Mucosa of stomach (tissue), 1 donor: Measurements from ENCODE around the gene ANKRD63.

Experiments
- H3K27me3 ChIP-seq: one replicate; pipeline ENCODE4 v1.7.0; 2013; ENCODE audit warnings: mild to moderate bottlenecking, low read length; ENCODE audit not compliant: control insufficient read depth, insufficient read depth
- H3K36me3 ChIP-seq: one replicate; pipeline ENCODE4 v1.7.0; 2013; ENCODE audit warnings: low read length; ENCODE audit not compliant: control insufficient read depth, insufficient read depth
- H3K4me1 ChIP-seq: one replicate; pipeline ENCODE4 v1.7.0; 2013; ENCODE audit warnings: mild to moderate bottlenecking, low read length; ENCODE audit not compliant: control insufficient read depth, insufficient read depth
- H3K4me3 ChIP-seq: one replicate; pipeline ENCODE4 v1.7.0; 2013; ENCODE audit warnings: low read length
- H3K9ac ChIP-seq: one replicate; pipeline ENCODE4 v1.7.0; 2013; ENCODE audit warnings: mild to moderate bottlenecking, low read length, moderate library complexity
- H3K9me3 ChIP-seq: one replicate; pipeline ENCODE4 v1.7.0; 2013; ENCODE audit warnings: mild to moderate bottlenecking, low read length, moderate library complexity; ENCODE audit not compliant: control insufficient read depth
- donor health status: Pancreatic carcinoma.

Gene ANKRD63

DNA sequence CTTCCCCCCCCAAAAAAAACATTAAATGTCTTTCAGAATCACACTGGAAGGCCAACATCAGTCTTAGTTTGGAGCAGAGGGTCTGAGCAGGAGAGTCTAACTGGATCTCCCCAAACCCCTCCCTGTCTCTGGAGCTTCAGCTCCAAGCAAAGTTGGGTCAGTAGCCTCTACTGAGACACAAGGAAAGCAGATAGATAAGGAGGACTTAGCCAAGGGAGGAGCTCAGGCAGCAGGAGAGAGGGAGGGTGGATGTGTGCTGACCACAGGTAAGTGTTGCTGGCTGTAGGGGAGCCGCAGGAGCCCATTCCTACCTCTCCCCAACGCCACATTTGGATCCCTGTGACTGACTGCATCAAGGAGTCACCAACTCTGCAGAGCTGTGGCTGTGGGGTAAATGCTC lies 17.9 kb upstream of the ANKRD63 start:
- Histone ChIP-seq H3K9ac (no peak overlapping the region), H3K27me3 (peaks cover 17% of the 10 kb centered on the region), H3K36me3 (no peaks in the 10 kb centered on the region), H3K9me3 (no peaks in the 10 kb centered on the region), H3K4me3 (no peak overlapping the region), H3K4me1 (no peaks in the 10 kb centered on the region)

GRCh38 chr15:40300367-40300766 lies 17.5 kb upstream of the ANKRD63 start:
- H3K4me3 ChIP-seq, result no peak overlapping the region
- H3K9me3 ChIP-seq, result no peaks in the 10 kb centered on the region
- H3K36me3 ChIP-seq, result no peaks in the 10 kb centered on the region
- H3K9ac ChIP-seq, result no peak overlapping the region
- no peaks in the 10 kb centered on the region for H3K4me1 ChIP-seq
- peaks cover 21% of the 10 kb centered on the region for H3K27me3 ChIP-seq

DNA sequence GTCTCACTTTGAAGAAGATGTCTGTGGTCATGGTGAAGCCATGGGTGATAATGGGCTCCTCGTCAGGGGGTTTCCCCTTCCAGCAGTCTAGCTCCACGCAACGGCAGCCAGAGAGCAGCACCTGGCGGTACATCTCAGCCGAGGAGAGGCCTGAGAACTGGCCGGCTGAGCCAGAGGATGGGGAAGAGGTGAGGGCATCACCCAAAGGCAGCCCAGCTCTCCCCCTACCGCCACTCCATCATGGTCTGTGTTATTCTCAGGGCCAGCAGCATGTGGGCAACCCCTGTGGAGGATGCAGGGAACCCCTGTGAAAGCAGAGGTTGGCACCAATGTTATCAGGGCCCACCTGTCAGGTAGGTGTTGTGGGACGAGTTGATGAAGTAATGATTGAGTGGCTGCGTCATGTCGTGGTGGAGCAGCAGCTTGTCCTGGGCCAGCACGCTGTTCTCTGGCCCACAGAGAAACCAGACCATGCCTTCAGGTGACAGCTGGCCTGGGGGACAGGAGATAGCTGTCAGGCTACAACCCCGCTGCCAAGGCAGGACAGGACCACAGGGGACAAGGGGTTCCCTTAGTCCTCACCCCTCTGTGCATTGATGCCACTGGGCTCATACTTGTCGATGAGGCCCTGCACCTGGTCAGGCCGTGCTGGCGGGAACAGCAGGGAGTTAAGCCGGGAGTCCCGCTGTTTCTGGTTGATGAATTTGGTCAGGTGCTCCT lies 15.5 kb upstream of the ANKRD63 start:
- H3K9ac ChIP-seq, result no peak overlapping the region
- H3K36me3 ChIP-seq, result no peaks in the 10 kb centered on the region
- no peak overlapping the region for H3K4me3 ChIP-seq
- H3K27me3 ChIP-seq, result peaks cover 29% of the 10 kb centered on the region
- no peaks in the 10 kb centered on the region for H3K9me3 ChIP-seq
- no peaks in the 10 kb centered on the region for H3K4me1 ChIP-seq

GRCh38 chr15:40297356-40297755 lies 14.5 kb upstream of the ANKRD63 start:
- no peaks in the 10 kb centered on the region for H3K9me3 ChIP-seq
- H3K27me3 ChIP-seq, result peaks cover 38% of the 10 kb centered on the region
- no peaks in the 10 kb centered on the region for H3K4me1 ChIP-seq
- H3K9ac ChIP-seq, result no peak overlapping the region
- H3K4me3 ChIP-seq, result no peak overlapping the region
- no peaks in the 10 kb centered on the region for H3K36me3 ChIP-seq

GRCh38 chr15:40296561-40297230 lies 13.8 kb upstream of the ANKRD63 start:
- no peak overlapping the region for H3K9ac ChIP-seq
- peaks cover 41% of the 10 kb centered on the region for H3K27me3 ChIP-seq
- no peak overlapping the region for H3K4me3 ChIP-seq
- H3K36me3 ChIP-seq, result no peaks in the 10 kb centered on the region
- no peaks in the 10 kb centered on the region for H3K9me3 ChIP-seq
- no peaks in the 10 kb centered on the region for H3K4me1 ChIP-seq

GRCh38 chr15:40295877-40296560 lies 13.2 kb upstream of the ANKRD63 start:
- H3K9ac ChIP-seq, result no peak overlapping the region
- H3K9me3 ChIP-seq, result no peaks in the 10 kb centered on the region
- peaks cover 46% of the 10 kb centered on the region for H3K27me3 ChIP-seq
- H3K4me1 ChIP-seq, result peaks cover 4% of the 10 kb centered on the region
- no peaks in the 10 kb centered on the region for H3K36me3 ChIP-seq
- H3K4me3 ChIP-seq, result no peak overlapping the region

- peaks cover 48% of the 10 kb centered on the region for H3K27me3 ChIP-seq
- no peaks in the 10 kb centered on the region for H3K36me3 ChIP-seq
- H3K9ac ChIP-seq, result no peak overlapping the region
- no peak overlapping the region for H3K4me3 ChIP-seq
- no peaks in the 10 kb centered on the region for H3K9me3 ChIP-seq
- peaks cover 4% of the 10 kb centered on the region for H3K4me1 ChIP-seq
These were observed 12.4 kb upstream of the ANKRD63 start for GRCh38 chr15:40295297-40295696.

- Histone ChIP-seq H3K36me3 (no peaks in the 10 kb centered on the region), H3K9ac (no peak overlapping the region), H3K9me3 (no peaks in the 10 kb centered on the region), H3K4me1 (peaks cover 4% of the 10 kb centered on the region), H3K27me3 (peaks cover 54% of the 10 kb centered on the region), H3K4me3 (no peak overlapping the region)
These were observed 11.3 kb upstream of the ANKRD63 start for GRCh38 chr15:40293905-40294895.

- no peak overlapping the region for H3K9ac ChIP-seq
- peaks cover 4% of the 10 kb centered on the region for H3K4me1 ChIP-seq
- H3K9me3 ChIP-seq, result no peaks in the 10 kb centered on the region
- H3K36me3 ChIP-seq, result no peaks in the 10 kb centered on the region
- peaks cover 59% of the 10 kb centered on the region for H3K27me3 ChIP-seq
- H3K4me3 ChIP-seq, result no peak overlapping the region
These were observed 10.1 kb upstream of the ANKRD63 start for GRCh38 chr15:40293006-40293405.

- Histone ChIP-seq H3K9ac (no peak overlapping the region), H3K4me1 (peaks cover 4% of the 10 kb centered on the region), H3K9me3 (no peaks in the 10 kb centered on the region), H3K4me3 (no peak overlapping the region), H3K36me3 (no peaks in the 10 kb centered on the region), H3K27me3 (peaks cover 59% of the 10 kb centered on the region)
These were observed 9.4 kb upstream of the ANKRD63 start for GRCh38 chr15:40292246-40292645.

- Histone ChIP-seq H3K4me1 (peaks cover 4% of the 10 kb centered on the region), H3K4me3 (no peak overlapping the region), H3K36me3 (no peaks in the 10 kb centered on the region), H3K9me3 (no peaks in the 10 kb centered on the region), H3K9ac (no peak overlapping the region), H3K27me3 (peaks cover 60% of the 10 kb centered on the region)
These were observed 8.2 kb upstream of the ANKRD63 start for GRCh38 chr15:40290918-40291574.
